Neural progenitor cell (in vitro differentiated cells): ENCODE data around the gene TBL1X. TPM values are rescaled to one million over a fixed set of nuclear protein-coding genes. Genes with fewer than 3 reads are reported as not detected.

Source experiments
- DNase-seq: peaks from one replicate; pipeline ENCODE4 v3.0.0-alpha.2; 2016; ENCODE audit warnings: low spot score
- H2AFZ ChIP-seq: fragments of 200-600 bp; sonication (generic); replicated peaks from 2 replicates; pipeline ENCODE4 v1.6.1; 2016; ENCODE audit warnings: antibody characterized with exemption
- H3F3A ChIP-seq: fragments of 200-600 bp; sonication (generic); 2 replicates; pipeline ENCODE4 v1.6.1; 2016; ENCODE audit warnings: antibody characterized with exemption, low read depth
- H3K27ac ChIP-seq: fragments of 200-600 bp; sonication (generic); 2 replicates; pipeline ENCODE4 v1.5.1; 2016; ENCODE audit warnings: mild to moderate bottlenecking
- H3K27me3 ChIP-seq: fragments of 200-600 bp; sonication (generic); 2 replicates; pipeline ENCODE4 v1.6.1; 2016; ENCODE audit warnings: mild to moderate bottlenecking, moderate library complexity
- H3K36me3 ChIP-seq: fragments of 200-600 bp; sonication (generic); 2 replicates; pipeline ENCODE4 v1.5.1; 2016
- H3K4me1 ChIP-seq: fragments of 200-600 bp; sonication (generic); 2 replicates; pipeline ENCODE4 v1.6.1; 2016; ENCODE audit warnings: mixed run types
- H3K4me2 ChIP-seq: fragments of 200-600 bp; sonication (generic); 2 replicates; pipeline ENCODE4 v1.6.1; 2016
- H3K4me3 ChIP-seq: fragments of 200-600 bp; sonication (generic); 2 replicates; pipeline ENCODE4 v1.5.1; 2016
- H3K79me2 ChIP-seq: fragments of 200-600 bp; sonication (generic); 2 replicates; pipeline ENCODE4 v1.6.1; 2016; ENCODE audit warnings: low read depth
- H3K9ac ChIP-seq: fragments of 200-600 bp; sonication (generic); 2 replicates; pipeline ENCODE4 v1.6.1; 2016
- H3K9me3 ChIP-seq: fragments of 200-600 bp; sonication (generic); 2 replicates; pipeline ENCODE4 v1.5.1; 2016; ENCODE audit warnings: low read depth
- H4K20me1 ChIP-seq: fragments of 200-600 bp; sonication (generic); 2 replicates; pipeline ENCODE4 v1.6.1; 2016; ENCODE audit warnings: low read depth
- H3K27ac Mint-ChIP-seq: 3 replicates; pipeline ENCODE4 v1.8.0; 2021; ENCODE audit warnings: mixed read lengths
- H3K27me3 Mint-ChIP-seq: 2 replicates; pipeline ENCODE4 v1.8.0; 2022; ENCODE audit warnings: low read depth, mild to moderate bottlenecking, inconsistent platforms, moderate library complexity, mixed read lengths; ENCODE audit not compliant: insufficient read depth
- H3K36me3 Mint-ChIP-seq: 3 replicates; pipeline ENCODE4 v1.8.0; 2021; ENCODE audit warnings: mixed read lengths
- H3K4me1 Mint-ChIP-seq: 3 replicates; pipeline ENCODE4 v1.8.0; 2021; ENCODE audit warnings: mixed read lengths
- H3K4me3 Mint-ChIP-seq: 3 replicates; pipeline ENCODE4 v1.8.0; 2021; ENCODE audit warnings: mild to moderate bottlenecking, moderate library complexity, mixed read lengths
- H3K9me3 Mint-ChIP-seq: 3 replicates; pipeline ENCODE4 v1.8.0; 2020; ENCODE audit warnings: mixed read lengths
- CTCF ChIP-seq: fragments of 200-600 bp; sonication (generic); IDR thresholded peaks from 2 replicates; pipeline ENCODE4 v1.5.1; 2017; ENCODE audit warnings: antibody characterized with exemption, mild to moderate bottlenecking
- EZH2 ChIP-seq: fragments of 200-600 bp; sonication (generic); IDR thresholded peaks from 2 replicates; pipeline ENCODE4 v1.6.1; 2017; ENCODE audit warnings: antibody characterized with exemption, mild to moderate bottlenecking, moderate library complexity
- EZH2phosphoT487 ChIP-seq: fragments of 200-600 bp; sonication (generic); IDR thresholded peaks from 2 replicates; pipeline ENCODE4 v1.6.1; 2017; ENCODE audit warnings: antibody characterized with exemption
- total RNA-seq: library from RNA; depleted of rRNA; stranded (reverse); fragments of >200 nt; gene quantifications from 2 replicates; pipeline ENCODE4 v1.2.3, GENCODE V29; 2015; ENCODE audit warnings: low replicate concordance

TBL1X gene
- total RNA-seq, 1 donor from 2014 or later: 35.7 TPM

GRCh38 chrX:9622128-9622527 lies 157.3 kb downstream of the TBL1X start:
- Histone ChIP-seq H3K9me3 (no peaks in the 10 kb centered on the region), H3K27ac (no peak overlapping the region), H3F3A (no peaks in the 10 kb centered on the region), H3K9ac (no peak overlapping the region), H2AFZ (no peak overlapping the region), H3K4me3 (no peak overlapping the region), H4K20me1 (no peaks in the 10 kb centered on the region), H3K79me2 (peaks cover 41% of the 10 kb centered on the region), H3K27me3 (no peaks in the 10 kb centered on the region), H3K4me1 (no peaks in the 10 kb centered on the region), H3K36me3 (no peaks in the 10 kb centered on the region), H3K4me2 (no peak overlapping the region)
- Mint-ChIP-seq H3K4me3 (no peak overlapping the region), H3K4me1 (peaks cover 3% of the 10 kb centered on the region), H3K9me3 (no peaks in the 10 kb centered on the region), H3K27me3 (peaks cover 4% of the 10 kb centered on the region), H3K36me3 (peaks cover 13% of the 10 kb centered on the region), H3K27ac (no peak overlapping the region)
- TF ChIP-seq EZH2phosphoT487 (no peak), EZH2 (no peak), CTCF (no peak)
- no peak for DNase-seq

GRCh38 chrX:9626379-9626778 lies 161.5 kb downstream of the TBL1X start:
- no peak overlapping the region for H3K27ac Mint-ChIP-seq

GRCh38 chrX:9627922-9628321 lies 163.1 kb downstream of the TBL1X start:
- Mint-ChIP-seq H3K27ac (no peak overlapping the region), H3K4me1 (peaks cover 3% of the 10 kb centered on the region), H3K4me3 (no peak overlapping the region), H3K9me3 (peaks cover 4% of the 10 kb centered on the region), H3K27me3 (peaks cover 3% of the 10 kb centered on the region), H3K36me3 (peaks cover 9% of the 10 kb centered on the region)
- Histone ChIP-seq H3K4me1 (no peaks in the 10 kb centered on the region), H4K20me1 (no peaks in the 10 kb centered on the region), H2AFZ (no peak overlapping the region), H3K4me2 (no peak overlapping the region), H3K27me3 (no peaks in the 10 kb centered on the region), H3K27ac (no peak overlapping the region), H3K9me3 (no peaks in the 10 kb centered on the region), H3K9ac (no peak overlapping the region), H3F3A (no peaks in the 10 kb centered on the region), H3K79me2 (peaks cover 45% of the 10 kb centered on the region), H3K4me3 (no peak overlapping the region), H3K36me3 (no peaks in the 10 kb centered on the region)
- TF ChIP-seq EZH2 (no peak), CTCF (no peak), EZH2phosphoT487 (no peak)
- DNase-seq: no peak

More at GRCh38 chrX:9626379-9626778, 161.5 kb downstream of the TBL1X start:
- Mint-ChIP-seq H3K4me1 (peaks cover 3% of the 10 kb centered on the region), H3K27me3 (peaks cover 3% of the 10 kb centered on the region), H3K36me3 (peaks cover 9% of the 10 kb centered on the region), H3K9me3 (no peaks in the 10 kb centered on the region), H3K4me3 (no peak overlapping the region)
- Histone ChIP-seq H3K4me2 (no peak overlapping the region), H3K36me3 (no peaks in the 10 kb centered on the region), H4K20me1 (no peaks in the 10 kb centered on the region), H3K9me3 (no peaks in the 10 kb centered on the region), H3K9ac (no peak overlapping the region), H3K27me3 (no peaks in the 10 kb centered on the region), H2AFZ (no peak overlapping the region), H3K4me1 (no peaks in the 10 kb centered on the region), H3K4me3 (no peak overlapping the region), H3K79me2 (peaks cover 44% of the 10 kb centered on the region), H3K27ac (no peak overlapping the region), H3F3A (no peaks in the 10 kb centered on the region)
- TF ChIP-seq EZH2 (no peak), CTCF (no peak), EZH2phosphoT487 (no peak)
- DNase-seq: no peak
